GM13976 (cell line): Measurements from ENCODE around the gene HIF3A.
"Not testable (repeated sequence)": the region's sequence is repeated elsewhere in the genome, so short reads cannot be mapped to it uniquely, and the experiment has no call there.

ENCODE experiments used
- DNase-seq: peaks from one replicate; pipeline ENCODE4 v3.0.0; 2012; ENCODE audit warnings: low spot score
- in situ Hi-C: fragments of 300-500 bp; cut with MboI; formaldehyde crosslinking; loops from one replicate; pipeline ENCODE4 v1.12.0; 2022; ENCODE audit warnings: low sequenced_read_pairs, mixed read lengths, inconsistent platforms; ENCODE audit not compliant: unreplicated experiment
- TF ChIP-seq, protein P1 (sequence below): IDR thresholded peaks from 2 replicates; pipeline ENCODE4 v1.5.1; 2012; ENCODE audit warnings: borderline replicate concordance, mild to moderate bottlenecking; ENCODE audit not compliant: insufficient read depth; ENCODE audit errors: extremely low read depth, missing control alignments, control extremely low read depth

The HIF3A gene

DNA sequence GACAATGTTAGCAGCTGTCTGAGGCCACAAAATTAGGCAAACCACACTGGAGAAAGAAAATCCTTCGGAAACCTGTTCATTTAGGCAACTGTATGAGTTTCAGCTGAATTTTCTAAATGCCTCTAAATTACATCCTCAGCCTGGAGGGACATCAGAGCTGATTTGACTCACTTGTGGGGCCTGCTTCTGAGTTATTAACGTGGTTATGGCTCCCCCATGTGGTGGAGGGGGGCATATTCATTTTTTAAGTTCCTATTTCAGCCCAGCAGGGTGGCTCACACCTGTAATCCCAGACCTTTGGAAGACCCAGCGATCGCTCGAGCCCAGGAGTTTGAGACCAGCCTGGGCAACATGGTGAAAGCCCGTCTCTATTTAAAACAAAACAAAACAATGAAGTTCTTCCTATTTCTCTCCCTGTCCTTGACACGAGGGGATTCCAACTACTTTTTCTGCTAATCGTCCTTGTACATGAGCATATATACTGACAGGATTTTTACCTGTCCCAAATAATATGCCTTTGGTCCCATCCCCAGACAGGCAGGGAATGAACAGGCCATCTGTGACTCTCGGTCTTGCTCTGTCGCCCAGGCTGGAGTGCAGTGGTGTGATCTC is 31.5 kb upstream of the HIF3A start:
- TF ChIP-seq, protein P1, sequence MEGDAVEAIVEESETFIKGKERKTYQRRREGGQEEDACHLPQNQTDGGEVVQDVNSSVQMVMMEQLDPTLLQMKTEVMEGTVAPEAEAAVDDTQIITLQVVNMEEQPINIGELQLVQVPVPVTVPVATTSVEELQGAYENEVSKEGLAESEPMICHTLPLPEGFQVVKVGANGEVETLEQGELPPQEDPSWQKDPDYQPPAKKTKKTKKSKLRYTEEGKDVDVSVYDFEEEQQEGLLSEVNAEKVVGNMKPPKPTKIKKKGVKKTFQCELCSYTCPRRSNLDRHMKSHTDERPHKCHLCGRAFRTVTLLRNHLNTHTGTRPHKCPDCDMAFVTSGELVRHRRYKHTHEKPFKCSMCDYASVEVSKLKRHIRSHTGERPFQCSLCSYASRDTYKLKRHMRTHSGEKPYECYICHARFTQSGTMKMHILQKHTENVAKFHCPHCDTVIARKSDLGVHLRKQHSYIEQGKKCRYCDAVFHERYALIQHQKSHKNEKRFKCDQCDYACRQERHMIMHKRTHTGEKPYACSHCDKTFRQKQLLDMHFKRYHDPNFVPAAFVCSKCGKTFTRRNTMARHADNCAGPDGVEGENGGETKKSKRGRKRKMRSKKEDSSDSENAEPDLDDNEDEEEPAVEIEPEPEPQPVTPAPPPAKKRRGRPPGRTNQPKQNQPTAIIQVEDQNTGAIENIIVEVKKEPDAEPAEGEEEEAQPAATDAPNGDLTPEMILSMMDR = peak; percentile 65
- peak; percentile 75 for DNase-seq
- in situ Hi-C loops = loop anchor here (10.0 kb wide), 2 partner anchors 181 to 241 kb away; partner anchors contain the start of gene PGLYRP1

DNA sequence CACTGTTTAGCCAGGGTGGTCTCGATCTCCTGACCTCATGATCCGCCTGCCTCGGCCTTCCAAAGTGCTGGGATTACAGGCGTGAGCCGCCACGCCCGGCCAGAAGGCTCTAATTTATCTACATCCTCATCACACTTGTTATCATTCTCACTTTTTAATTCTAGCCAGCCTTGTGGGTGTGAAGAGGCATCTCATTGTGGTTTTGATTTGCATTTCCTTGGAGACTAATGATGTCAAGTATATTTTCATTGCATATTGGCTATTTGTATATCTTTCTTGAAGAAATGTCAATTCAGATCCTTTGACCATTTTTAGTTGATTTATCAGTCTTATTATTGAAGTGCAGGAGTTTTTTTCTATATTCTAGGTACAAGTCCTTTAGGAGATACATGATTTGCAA is 27.7 kb upstream of the HIF3A start:
- DNase-seq = no peak
- in situ Hi-C loops = loop anchor here (10.0 kb wide), 2 partner anchors 184 to 244 kb away; partner anchors contain the start of gene PGLYRP1
- TF ChIP-seq, protein P1 = no peak

DNA sequence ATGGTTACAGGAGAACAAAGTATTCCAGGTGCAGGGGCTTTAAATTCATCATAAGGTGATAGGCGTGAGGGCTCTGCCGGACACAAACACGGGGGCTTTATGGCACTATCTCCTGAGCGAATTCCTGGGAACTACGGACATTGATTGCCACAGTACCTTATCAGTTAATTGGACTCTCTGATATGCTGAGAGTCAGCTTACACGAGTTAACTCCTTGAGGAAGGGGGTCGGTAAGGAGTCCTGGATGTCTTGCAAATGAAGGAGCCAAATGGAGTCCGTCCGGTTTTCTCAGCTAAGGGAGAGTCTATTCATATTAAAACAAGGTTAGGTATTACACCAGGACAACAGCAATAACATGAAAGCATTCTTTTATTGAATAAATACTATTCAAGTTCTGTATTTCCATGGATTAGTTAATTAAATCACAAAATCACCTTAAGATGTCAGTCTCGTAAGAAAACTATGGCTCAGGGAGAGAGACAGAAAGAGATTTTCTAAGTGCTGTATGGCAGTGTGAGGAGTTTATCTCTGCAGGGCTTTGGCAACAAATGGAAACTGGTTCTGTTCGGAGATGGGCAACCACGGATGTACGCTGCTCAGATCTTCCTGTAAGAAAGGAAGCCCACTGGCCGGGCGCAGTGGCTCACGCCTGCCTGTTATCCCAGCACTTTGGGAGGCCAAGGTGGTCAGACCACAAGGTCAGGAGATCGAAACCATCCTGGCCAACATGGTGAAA is 26.2 kb upstream of the HIF3A start:
- in situ Hi-C loops = no loop called here
- DNase-seq = no peak

DNA sequence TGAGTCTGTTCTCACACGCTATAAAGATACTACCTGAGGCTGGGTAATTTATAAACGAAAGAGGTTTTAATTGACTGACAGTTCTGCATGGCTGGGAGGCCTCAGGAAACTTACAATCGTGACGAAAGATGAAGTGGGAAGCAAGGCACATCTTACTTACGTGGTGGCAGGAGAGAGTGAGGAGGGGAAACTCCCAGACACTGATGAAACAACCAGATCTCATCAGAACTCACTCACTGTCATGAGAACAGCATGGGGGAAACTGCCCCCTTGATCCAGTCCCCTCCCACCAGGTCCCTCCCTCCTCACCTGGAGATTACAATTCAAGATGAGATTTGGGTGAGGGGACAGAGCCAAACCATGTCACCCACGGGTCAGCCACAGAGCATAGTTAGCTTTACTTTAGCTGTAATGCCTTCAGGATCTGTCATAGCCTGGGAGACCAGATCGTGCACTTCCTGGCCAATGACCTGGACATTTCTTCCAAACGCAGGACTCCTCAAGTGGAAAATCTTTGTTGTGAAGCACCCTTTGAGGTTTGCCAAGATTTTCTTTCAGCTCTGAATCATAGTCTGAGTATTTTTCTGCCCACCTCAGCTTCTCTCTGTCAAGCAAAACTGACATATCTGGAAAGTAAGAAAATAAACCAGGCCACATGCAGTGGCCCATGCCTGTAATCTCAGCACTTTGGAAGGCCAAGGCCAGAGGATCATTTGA is 25.2 kb upstream of the HIF3A start:
- in situ Hi-C loops = no loop called here
- no peak for DNase-seq

More for the DNA sequence above, 26.2 kb upstream of the HIF3A start:
- TF ChIP-seq, protein P1 = no peak

DNA sequence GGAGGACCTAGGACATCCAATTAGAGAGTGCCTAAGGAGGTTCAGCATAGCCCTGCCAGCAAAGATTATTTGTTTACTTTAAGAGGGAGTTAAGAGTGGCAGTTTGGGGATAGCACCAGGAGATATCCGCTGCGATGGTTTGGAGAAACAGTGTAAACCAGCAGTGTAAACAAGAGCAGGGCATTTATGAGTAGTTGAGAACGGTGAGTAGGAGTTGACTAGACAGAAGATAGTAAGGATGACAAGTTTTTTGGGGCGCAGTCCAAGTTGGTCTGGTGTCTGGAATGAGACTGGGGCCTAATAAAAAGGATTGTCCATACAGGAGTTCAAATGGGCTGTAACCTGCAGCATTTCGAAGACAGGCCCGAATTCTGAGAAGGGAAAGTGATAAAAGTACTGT is 22.9 kb upstream of the HIF3A start:
- DNase-seq, in situ Hi-C loops: not testable (repeated sequence)

More for the DNA sequence above, 25.2 kb upstream of the HIF3A start:
- TF ChIP-seq, protein P1 = no peak

DNA sequence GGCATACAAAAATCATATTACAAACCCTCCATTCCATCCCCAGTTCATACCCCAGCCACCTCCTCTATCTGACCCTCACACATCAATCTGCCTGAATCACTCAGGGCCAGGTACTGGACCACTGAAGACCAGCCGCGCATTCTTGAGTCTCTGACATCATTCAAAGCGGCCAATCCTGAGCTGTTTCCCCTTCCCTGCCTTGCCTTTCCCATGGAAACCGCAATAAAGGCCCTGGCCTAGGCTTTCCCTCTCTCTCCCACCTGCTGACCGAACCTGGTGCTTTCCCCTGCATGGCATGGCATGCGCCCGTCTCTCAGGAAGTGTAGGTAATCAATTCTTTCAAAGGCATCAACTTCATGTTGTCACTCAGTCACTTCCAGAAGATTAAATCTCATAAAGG is 17.7 kb upstream of the HIF3A start:
- in situ Hi-C loops = no loop called here
- no peak for DNase-seq
- TF ChIP-seq, protein P1 = no peak
